ENCODE data around the gene ANKRD11. TPM values are rescaled to one million over a fixed set of nuclear protein-coding genes. Genes with fewer than 3 reads are reported as not detected.

Gene ANKRD11
- total RNA-seq = 100 to 1,000 TPM; 204 to 215 TPM

DNA sequence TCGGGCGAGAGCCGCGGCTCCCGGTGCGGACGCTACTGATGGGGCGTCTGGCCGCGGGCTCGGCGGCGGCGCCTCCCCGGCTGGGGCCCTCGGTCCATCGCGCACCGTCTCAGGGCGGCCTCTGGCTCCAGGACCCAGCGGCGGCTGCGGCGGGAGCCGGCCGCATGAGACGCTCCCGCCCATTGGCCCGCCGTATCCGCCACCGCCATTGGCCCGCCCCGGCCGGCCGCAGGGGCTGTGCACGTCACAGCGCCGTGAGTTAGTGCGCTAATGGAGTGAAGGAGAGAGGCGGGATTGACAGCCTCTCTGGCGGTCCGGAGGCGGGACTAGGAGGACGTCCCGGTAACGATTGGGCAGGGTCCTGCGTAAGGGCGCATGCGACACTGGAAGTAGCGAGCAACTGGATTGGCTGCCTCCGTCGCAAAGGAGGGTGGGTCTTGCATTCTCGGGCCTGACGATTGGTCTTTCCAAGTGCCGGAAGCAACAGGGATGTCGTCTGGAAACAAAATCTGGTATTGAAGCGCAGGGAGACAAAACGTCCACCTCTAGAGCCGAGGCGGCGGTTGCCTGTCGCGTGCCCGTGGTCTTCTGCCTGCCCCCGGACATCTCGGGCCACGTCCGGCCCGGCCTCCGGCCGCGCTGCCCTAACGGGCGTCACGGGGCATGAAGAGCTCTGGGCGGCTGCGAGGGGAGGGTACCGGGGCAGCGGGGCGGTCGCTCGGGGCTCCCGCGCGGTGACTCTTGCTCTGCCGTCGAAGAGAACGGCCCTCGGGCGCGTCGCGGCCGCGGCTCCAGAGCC lies at the start of gene ANKRD11:
ANKRD11 (minus strand) TSS at position 123 of the 799 bp plus-strand sequence. CDS start 173,542 bp downstream, outside the sequence.
- H3K27ac Mint-ChIP-seq = peak within 1 kb of the TSS; percentile 94
- H3K4me3 Mint-ChIP-seq = peak within 1 kb of the TSS; percentile 90 to 99
- H3K36me3 Mint-ChIP-seq (ENCODE audit: insufficient read depth in 2 of 2) = peaks cover 9 to 10% of the 10 kb centered on the region in 2 donors
- no peaks in the 10 kb centered on the region for H3K27me3 Mint-ChIP-seq (ENCODE audit: low read depth)
- peaks cover 60% of the 10 kb centered on the region for H3K4me1 Mint-ChIP-seq (ENCODE audit: low read depth)
- DNase-seq (peak; percentile 98 to 99), ATAC-seq (replicated peaks in 1 of 2) (peak; percentile 88)
- no peaks in the 10 kb centered on the region for H3K9me3 Mint-ChIP-seq

DNA sequence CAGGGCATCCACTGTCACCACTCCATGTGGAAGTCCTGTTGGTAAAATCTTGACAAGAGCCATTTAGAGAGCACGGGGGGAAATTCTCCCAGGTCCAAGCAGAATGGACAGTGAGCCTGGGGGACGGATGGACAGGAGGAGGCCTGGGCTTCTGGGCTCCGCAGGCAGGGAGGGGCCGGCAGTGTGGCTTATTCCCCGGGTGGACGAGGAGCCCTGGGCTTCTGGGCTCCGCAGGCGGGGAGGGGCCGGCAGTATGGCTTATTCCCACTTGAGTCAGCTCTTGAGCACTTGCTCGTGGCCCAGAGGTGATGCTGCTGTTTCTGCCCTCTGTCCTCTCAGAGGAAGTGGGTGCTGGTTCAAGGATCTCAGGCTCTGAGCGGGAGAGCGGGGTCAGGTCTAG lies 47.9 kb upstream of the ANKRD11 start:
- DNase-seq (no peak), ATAC-seq (replicated peaks in 1 of 2) (no peak)
- H3K4me3 Mint-ChIP-seq = no peak overlapping the region
- no peaks in the 10 kb centered on the region for H3K27me3 Mint-ChIP-seq (ENCODE audit: low read depth)
- H3K4me1 Mint-ChIP-seq (ENCODE audit: low read depth) = peaks cover 17% of the 10 kb centered on the region
- H3K27ac Mint-ChIP-seq = no peak overlapping the region
- H3K36me3 Mint-ChIP-seq (ENCODE audit: insufficient read depth in 2 of 2) = peaks cover 3 to 14% of the 10 kb centered on the region in 2 donors
- H3K9me3 Mint-ChIP-seq = no peaks in the 10 kb centered on the region

DNA sequence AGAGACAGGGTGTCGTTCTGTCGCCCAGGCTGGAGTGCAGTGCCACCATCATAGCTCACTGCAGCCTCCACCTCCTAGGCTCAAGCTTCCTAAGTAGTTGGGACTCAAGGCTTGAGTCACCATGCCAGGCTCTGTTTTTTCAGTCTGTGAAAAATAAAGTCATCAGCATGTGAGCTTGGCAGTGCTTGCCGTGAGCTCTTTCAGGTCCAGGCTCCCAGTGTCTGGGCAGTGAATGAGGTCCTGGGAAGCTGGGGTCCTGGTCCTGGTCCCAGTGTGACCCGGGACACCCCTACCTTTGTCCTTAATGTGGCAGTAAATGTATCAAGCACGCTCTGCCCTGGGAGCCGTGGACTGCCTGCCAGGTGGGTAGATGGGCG lies 47.2 kb upstream of the ANKRD11 start:
- Mint-ChIP-seq H3K27me3 (ENCODE audit: low read depth) (no peaks in the 10 kb centered on the region), H3K4me3 (no peak overlapping the region), H3K9me3 (no peaks in the 10 kb centered on the region), H3K4me1 (ENCODE audit: low read depth) (peaks cover 17% of the 10 kb centered on the region), H3K27ac (no peak overlapping the region), H3K36me3 (ENCODE audit: insufficient read depth in 2 of 2) (peaks cover 3 to 16% of the 10 kb centered on the region in 2 donors)
- DNase-seq = no peak
- ATAC-seq (replicated peaks in 1 of 2) = no peak

DNA sequence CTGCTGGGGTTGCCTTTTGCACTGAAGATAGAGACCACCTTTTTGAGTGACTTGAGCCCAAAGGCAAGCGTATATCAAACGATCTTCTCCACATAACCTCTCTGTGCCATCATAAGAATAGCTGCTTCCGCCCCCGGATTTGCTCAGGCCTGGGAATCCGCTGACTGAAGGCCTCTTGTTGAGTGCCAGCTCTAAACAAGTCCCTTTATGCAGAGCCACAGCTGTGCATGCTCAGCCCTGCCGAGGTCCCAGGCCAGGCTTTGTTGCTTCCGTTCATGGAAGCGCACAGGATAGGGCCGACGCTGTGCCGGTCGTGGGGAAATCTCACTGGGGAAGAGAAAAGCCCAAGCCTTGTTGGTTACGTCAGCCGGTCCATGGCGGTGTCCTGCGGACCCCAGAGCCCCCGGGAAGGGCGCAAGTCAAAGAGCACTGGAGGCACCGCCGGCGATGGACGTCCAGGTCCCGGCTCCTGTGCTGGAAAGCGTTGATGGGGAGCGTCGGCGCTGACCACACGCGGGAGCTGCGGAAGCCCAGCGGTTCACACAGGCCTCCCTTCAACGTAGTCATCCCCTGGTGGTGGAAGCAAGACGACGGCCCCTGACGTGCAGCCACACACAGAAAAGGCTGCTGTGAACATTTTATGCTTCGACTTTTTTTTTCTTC lies 46.7 kb upstream of the ANKRD11 start:
- Mint-ChIP-seq H3K9me3 (no peaks in the 10 kb centered on the region), H3K27me3 (ENCODE audit: low read depth) (no peaks in the 10 kb centered on the region), H3K4me3 (no peak overlapping the region), H3K36me3 (ENCODE audit: insufficient read depth in 2 of 2) (peaks cover 3 to 17% of the 10 kb centered on the region in 2 donors), H3K27ac (no peak overlapping the region), H3K4me1 (ENCODE audit: low read depth) (peaks cover 17% of the 10 kb centered on the region)
- no peak for ATAC-seq (replicated peaks in 1 of 2)
- no peak for DNase-seq

DNA sequence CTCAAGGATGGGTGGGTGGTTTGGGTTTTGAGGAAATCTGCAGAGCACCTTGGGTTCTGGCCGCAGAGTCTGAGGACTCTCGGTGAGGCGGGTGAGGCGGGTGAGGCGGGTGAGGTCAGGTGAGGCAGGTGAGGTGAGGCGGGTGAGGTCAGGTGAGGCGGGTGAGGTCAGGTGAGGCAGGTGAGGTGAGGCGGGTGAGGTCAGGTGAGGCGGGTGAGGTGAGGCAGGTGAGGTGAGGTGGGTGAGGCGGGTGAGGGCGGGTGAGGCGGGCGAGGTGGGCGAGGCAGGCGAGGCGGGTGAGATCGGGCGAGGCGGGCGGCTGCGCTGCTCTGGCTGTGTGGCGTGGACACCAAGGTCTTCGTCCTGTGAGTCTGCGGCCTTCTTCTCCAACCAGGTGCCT lies 46.0 kb upstream of the ANKRD11 start:
- peaks cover 17% of the 10 kb centered on the region for H3K4me1 Mint-ChIP-seq (ENCODE audit: low read depth)
- H3K27ac Mint-ChIP-seq = no peak overlapping the region
- H3K27me3 Mint-ChIP-seq (ENCODE audit: low read depth) = no peaks in the 10 kb centered on the region
- DNase-seq (no peak), ATAC-seq (replicated peaks in 1 of 2) (no peak)
- no peaks in the 10 kb centered on the region for H3K9me3 Mint-ChIP-seq
- H3K4me3 Mint-ChIP-seq = no peak overlapping the region
- peaks cover 3 to 20% of the 10 kb centered on the region in 2 donors for H3K36me3 Mint-ChIP-seq (ENCODE audit: insufficient read depth in 2 of 2)

DNA sequence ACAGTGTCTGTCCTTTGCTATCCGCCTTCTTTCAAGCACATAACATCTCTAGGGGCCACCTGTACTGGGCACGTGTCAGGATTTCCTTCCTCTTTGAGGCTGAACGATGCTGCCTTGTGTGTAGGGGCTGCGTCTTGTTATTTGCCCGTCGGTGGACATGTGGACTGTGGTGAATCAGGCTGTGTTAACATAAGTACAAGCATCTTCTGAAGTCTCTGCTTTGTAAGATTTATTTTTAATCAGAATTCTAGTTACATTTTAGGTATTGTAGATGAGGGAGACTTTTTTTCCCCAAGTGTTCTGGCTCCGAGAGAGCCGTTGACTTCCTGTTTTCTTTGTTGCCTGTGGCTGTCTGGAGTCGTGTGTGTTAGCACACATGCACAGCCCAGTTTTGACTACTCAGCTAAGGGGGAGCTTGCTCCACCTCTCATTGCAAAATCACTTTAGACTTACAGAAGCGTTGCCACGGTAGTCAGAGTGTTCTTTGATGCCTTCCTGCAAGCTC lies 43.9 kb upstream of the ANKRD11 start:
- Mint-ChIP-seq H3K4me3 (peak overlapping the region; percentile 3 to 36), H3K4me1 (ENCODE audit: low read depth) (peaks cover 17% of the 10 kb centered on the region), H3K9me3 (no peaks in the 10 kb centered on the region), H3K36me3 (ENCODE audit: insufficient read depth in 2 of 2) (peaks cover 3 to 20% of the 10 kb centered on the region in 2 donors), H3K27me3 (ENCODE audit: low read depth) (no peaks in the 10 kb centered on the region), H3K27ac (peak overlapping the region; percentile 49)
- ATAC-seq (replicated peaks in 1 of 2) (peak; percentile 60 to 80), DNase-seq (no peak)

DNA sequence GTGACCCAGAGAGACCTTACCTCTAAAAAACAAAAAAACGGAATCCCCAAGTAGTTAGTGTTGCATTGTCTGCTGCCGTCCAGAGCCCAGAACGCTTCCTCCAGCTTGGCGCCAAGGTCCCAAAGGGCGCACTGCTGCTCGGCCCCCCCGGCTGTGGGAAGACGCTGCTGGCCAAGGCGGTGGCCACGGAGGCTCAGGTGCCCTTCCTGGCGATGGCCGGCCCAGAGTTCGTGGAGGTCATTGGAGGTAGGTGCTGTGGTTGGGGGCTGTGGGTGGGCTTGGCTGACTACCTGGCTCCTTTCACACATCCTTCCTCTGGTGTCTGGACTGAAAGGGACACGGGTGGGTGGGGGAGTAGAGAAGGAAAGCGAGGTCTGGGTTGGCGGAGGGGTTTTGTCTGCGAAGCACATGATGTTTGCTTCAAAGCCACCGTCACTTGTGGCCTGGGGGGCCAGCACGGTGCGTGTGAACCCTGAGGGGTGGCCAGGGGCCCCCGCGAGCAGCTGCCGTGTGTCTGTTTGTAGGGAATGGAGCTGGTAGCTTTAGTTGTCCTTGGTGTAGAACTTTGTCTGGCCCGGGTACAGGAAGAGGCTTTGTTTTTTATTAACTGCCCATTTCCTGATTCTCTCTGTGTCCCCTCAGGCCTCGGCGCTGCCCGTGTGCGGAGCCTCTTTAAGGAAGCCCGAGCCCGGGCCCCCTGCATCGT lies 41.6 kb upstream of the ANKRD11 start:
- H3K27me3 Mint-ChIP-seq (ENCODE audit: low read depth) = no peaks in the 10 kb centered on the region
- DNase-seq = no peak
- H3K36me3 Mint-ChIP-seq (ENCODE audit: insufficient read depth in 2 of 2) = peaks cover 2 to 25% of the 10 kb centered on the region in 2 donors
- no peak overlapping the region for H3K4me3 Mint-ChIP-seq
- no peak overlapping the region for H3K27ac Mint-ChIP-seq
- ATAC-seq (replicated peaks in 1 of 2) = no peak
- H3K9me3 Mint-ChIP-seq = no peaks in the 10 kb centered on the region
- peaks cover 17% of the 10 kb centered on the region for H3K4me1 Mint-ChIP-seq (ENCODE audit: low read depth)

DNA sequence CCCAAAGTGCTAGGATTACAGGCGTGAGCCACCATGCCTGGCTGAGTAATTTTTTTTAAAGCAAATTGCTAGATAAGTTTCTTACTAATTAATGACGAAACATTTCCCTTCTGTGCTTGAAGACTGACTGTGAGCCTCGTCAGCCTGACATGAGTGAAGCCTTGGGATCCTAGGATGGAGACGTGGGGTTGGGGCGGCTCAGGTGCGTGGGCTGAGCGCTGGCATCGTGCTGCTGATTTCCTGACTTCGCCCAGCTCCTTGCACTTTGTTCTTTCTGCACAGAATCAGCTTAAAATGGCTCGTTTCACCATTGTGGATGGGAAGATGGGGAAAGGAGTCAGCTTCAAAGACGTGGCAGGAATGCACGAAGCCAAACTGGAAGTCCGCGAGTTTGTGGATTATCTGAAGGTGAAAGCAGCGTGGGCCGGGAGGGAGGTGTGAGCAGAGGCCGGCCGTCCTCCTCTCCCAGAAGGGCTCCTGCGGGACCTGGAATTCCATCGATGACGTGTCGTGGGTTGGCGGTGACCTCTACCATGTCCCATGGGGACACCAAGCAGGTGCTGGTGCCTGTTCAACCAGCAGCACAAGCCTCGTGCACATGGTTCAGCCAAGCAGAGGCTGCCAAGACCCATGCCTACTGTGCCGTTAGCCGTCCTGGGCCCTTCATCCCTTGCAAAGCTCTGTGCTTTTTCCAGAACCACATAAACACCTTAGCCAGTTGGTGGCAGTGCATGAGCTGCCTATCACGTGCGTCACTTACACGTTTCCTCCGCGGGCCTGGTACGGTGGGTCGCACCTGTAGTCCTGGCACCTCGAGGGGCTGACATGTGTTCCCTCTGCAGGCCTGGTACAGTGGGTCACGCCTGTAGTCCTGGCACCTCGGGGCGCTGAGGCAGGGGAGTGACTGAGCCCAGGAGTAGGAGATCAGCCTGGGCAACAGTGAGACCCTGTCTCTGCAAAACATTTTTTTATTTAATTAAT lies 40.3 kb upstream of the ANKRD11 start:
- no peak for ATAC-seq (replicated peaks in 1 of 2)
- Mint-ChIP-seq H3K4me3 (no peak overlapping the region), H3K36me3 (ENCODE audit: insufficient read depth in 2 of 2) (peaks cover 2 to 25% of the 10 kb centered on the region in 2 donors), H3K9me3 (no peaks in the 10 kb centered on the region), H3K27ac (no peak overlapping the region), H3K27me3 (ENCODE audit: low read depth) (no peaks in the 10 kb centered on the region), H3K4me1 (ENCODE audit: low read depth) (peaks cover 17% of the 10 kb centered on the region)
- DNase-seq = no peak

DNA sequence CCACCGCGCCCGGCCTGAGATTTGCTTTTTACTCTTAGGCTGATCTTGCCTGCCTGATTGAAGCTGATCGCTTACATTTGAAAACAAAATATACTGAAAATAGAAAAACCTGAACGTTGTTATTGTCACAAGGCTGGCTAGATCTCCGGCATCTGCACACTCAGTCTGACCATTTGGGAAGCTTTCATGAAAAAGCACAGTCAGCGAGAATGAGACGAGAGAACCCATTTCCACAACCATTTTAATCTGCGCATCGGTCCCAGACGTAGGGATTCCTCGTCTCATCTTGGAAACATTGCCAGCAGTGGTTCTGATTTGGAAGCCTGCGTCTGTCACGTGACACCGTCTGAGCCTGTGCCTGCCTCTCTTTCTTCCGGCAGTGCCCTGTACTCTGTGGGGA lies 38.7 kb upstream of the ANKRD11 start:
- peaks cover 1 to 20% of the 10 kb centered on the region in 2 donors for H3K36me3 Mint-ChIP-seq (ENCODE audit: insufficient read depth in 2 of 2)
- no peak overlapping the region for H3K4me3 Mint-ChIP-seq
- ATAC-seq (replicated peaks in 1 of 2) (no peak), DNase-seq (no peak)
- peaks cover 8% of the 10 kb centered on the region for H3K4me1 Mint-ChIP-seq (ENCODE audit: low read depth)
- no peak overlapping the region for H3K27ac Mint-ChIP-seq
- no peaks in the 10 kb centered on the region for H3K9me3 Mint-ChIP-seq
- no peaks in the 10 kb centered on the region for H3K27me3 Mint-ChIP-seq (ENCODE audit: low read depth)

DNA sequence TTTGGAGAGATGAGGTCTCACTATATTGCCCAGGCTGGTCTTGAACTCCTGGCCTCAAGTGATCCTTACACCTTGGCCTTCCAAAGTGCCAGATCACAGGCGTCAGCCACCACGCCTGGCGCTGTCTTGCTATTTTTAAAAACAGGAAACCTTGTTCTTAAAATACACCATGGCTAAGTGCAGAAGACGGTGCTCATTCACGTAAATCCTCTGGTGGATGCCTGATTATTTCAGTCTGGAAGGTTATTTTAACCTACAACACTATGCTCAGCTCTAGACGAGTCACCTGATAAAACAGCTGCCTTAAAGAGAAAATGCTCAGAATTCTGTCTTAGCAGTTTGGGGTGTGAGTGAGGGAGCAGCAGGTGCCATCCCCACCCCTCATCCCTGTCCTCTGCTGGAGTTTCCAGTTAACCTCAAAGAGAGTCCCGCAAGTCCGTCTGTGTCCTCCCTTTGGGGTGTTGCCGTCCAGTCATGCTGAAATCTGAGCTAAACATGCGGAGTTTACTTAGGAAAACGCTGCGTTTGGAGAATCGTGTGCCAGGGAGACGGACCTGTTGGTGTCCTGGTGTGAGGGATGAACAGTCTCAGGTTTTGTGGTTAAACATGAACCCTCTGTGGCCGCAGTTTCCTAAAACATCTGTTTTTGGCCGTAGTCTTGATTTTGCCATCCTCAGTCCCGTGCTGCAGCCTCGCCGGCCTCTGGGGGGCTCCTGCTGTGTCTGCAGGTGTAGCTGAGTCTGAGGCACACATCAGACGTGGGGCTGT lies 35.0 kb upstream of the ANKRD11 start:
- Mint-ChIP-seq H3K4me3 (no peak overlapping the region), H3K9me3 (no peaks in the 10 kb centered on the region), H3K27me3 (ENCODE audit: low read depth) (no peaks in the 10 kb centered on the region), H3K27ac (no peak overlapping the region), H3K36me3 (ENCODE audit: insufficient read depth in 2 of 2) (peaks cover 0 to 8% of the 10 kb centered on the region in 2 donors), H3K4me1 (ENCODE audit: low read depth) (no peaks in the 10 kb centered on the region)
- no peak for ATAC-seq (replicated peaks in 1 of 2)
- DNase-seq = no peak

DNA sequence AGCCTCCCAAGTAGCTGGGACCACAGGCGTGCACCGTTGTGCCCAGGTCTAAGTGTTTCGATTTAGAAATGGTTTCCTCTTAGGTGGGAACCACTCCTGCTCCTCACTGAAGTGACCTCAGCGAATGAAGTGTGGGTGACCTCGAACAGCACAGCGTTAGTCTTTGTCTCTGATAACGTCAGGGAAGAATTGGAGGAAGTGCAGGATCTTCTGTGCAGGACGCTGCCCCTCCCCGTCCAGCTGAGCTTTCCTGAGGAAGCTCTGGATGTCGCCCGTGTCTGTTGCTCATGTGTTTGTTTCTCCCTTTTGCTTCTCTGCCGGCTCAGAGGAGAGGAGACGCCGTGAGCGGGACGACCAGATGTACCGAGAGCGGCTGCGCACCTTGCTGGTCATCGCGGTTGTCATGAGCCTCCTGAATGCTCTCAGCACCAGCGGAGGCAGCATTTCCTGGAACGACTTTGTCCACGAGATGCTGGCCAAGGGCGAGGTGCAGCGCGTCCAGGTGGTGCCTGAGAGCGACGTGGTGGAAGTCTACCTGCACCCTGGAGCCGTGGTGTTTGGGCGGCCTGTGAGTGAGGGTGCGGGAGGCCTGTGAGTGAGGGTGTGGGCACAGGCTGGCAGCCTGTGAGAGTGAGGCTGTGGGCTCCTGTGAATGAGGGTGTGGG lies 33.5 kb upstream of the ANKRD11 start:
- no peaks in the 10 kb centered on the region for H3K27me3 Mint-ChIP-seq (ENCODE audit: low read depth)
- H3K9me3 Mint-ChIP-seq = no peaks in the 10 kb centered on the region
- H3K4me3 Mint-ChIP-seq = no peak overlapping the region
- ATAC-seq (replicated peaks in 1 of 2) (no peak), DNase-seq (no peak)
- H3K4me1 Mint-ChIP-seq (ENCODE audit: low read depth) = no peaks in the 10 kb centered on the region
- peaks cover 0 to 9% of the 10 kb centered on the region in 2 donors for H3K36me3 Mint-ChIP-seq (ENCODE audit: insufficient read depth in 2 of 2)
- H3K27ac Mint-ChIP-seq = no peak overlapping the region
